ENCODE measurements around the gene OVOL2.

- TF ChIP-seq POLR2A (IDR thresholded peaks at IDR 0.05) = no peak
- no peak for TF ChIP-seq CTCF (IDR thresholded peaks at IDR 0.05)
These were observed 46.2 kb downstream of the OVOL2 start for GRCh38 chr20:18011482-18011881.
